DOHH2 (cell line): Measurements from ENCODE around the gene ATP6V0A4.

Experiments
- H3F3A ChIP-seq: fragments of 200-600 bp; sonication (generic), shearing (Covaris generic); 2 replicates; pipeline ENCODE4 v1.6.0; 2016; ENCODE audit warnings: antibody characterized with exemption, mild to moderate bottlenecking; ENCODE audit not compliant: control insufficient read depth, insufficient read depth
- H3K27ac ChIP-seq: fragments of 200-600 bp; sonication (generic); 2 replicates; pipeline ENCODE4 v1.5.1; 2014; ENCODE audit warnings: low read depth, mild to moderate bottlenecking, low read length, moderate library complexity
- H3K27me3 ChIP-seq: fragments of 200-600 bp; sonication (generic); 2 replicates; pipeline ENCODE4 v1.6.1; 2014; ENCODE audit warnings: mild to moderate bottlenecking, low read length, mixed read lengths; ENCODE audit not compliant: control insufficient read depth
- H3K36me3 ChIP-seq: fragments of 200-600 bp; sonication (generic); 2 replicates; pipeline ENCODE4 v1.6.1; 2014; ENCODE audit warnings: mild to moderate bottlenecking, low read length, moderate library complexity, mixed read lengths; ENCODE audit not compliant: control insufficient read depth
- H3K4me1 ChIP-seq: fragments of 200-600 bp; sonication (generic); 2 replicates; pipeline ENCODE4 v1.6.1; 2014; ENCODE audit warnings: mild to moderate bottlenecking, low read length, mixed read lengths; ENCODE audit not compliant: control insufficient read depth
- H3K4me2 ChIP-seq: fragments of 200-600 bp; sonication (generic); 2 replicates; pipeline ENCODE4 v1.6.0; 2014; ENCODE audit warnings: mild to moderate bottlenecking, low read length, moderate library complexity
- H3K4me3 ChIP-seq: fragments of 200-600 bp; sonication (generic); 2 replicates; pipeline ENCODE4 v1.5.1; 2014; ENCODE audit warnings: mild to moderate bottlenecking, low read length, mixed read lengths
- H3K79me2 ChIP-seq: fragments of 200-600 bp; sonication (generic); 2 replicates; pipeline ENCODE4 v1.6.1; 2014; ENCODE audit warnings: mild to moderate bottlenecking, low read length, mixed read lengths; ENCODE audit not compliant: control insufficient read depth
- H3K9me2 ChIP-seq: fragments of 200-600 bp; sonication (generic); replicated peaks from 2 replicates; pipeline ENCODE4 v1.6.1; 2014; ENCODE audit warnings: mild to moderate bottlenecking, low read length, mixed read lengths; ENCODE audit not compliant: control insufficient read depth
- H3K9me3 ChIP-seq: fragments of 200-600 bp; sonication (generic); 2 replicates; pipeline ENCODE4 v1.6.1; 2014; ENCODE audit warnings: antibody characterized with exemption, low read length, mixed read lengths; ENCODE audit not compliant: control insufficient read depth, insufficient read depth
- H4K20me1 ChIP-seq: fragments of 200-600 bp; sonication (generic); 2 replicates; pipeline ENCODE4 v1.6.0; 2014; ENCODE audit warnings: low read depth, mild to moderate bottlenecking, antibody characterized with exemption, low read length, moderate library complexity; ENCODE audit not compliant: control insufficient read depth, insufficient read depth
- EZH2phosphoT487 ChIP-seq: fragments of 200-600 bp; sonication (generic); IDR thresholded peaks from 2 replicates; pipeline ENCODE4 v1.6.1; 2017; ENCODE audit warnings: borderline replicate concordance, mild to moderate bottlenecking, antibody characterized with exemption, low read length, moderate library complexity, mixed read lengths
- TF ChIP-seq, protein P1 (sequence below): fragments of 200-600 bp; sonication (generic); IDR thresholded peaks from one replicate; pipeline ENCODE4 v1.5.1; 2014; ENCODE audit warnings: antibody characterized with exemption, mild to moderate bottlenecking, low read depth, low read length; ENCODE audit not compliant: poor library complexity, severe bottlenecking

ATP6V0A4 gene

DNA sequence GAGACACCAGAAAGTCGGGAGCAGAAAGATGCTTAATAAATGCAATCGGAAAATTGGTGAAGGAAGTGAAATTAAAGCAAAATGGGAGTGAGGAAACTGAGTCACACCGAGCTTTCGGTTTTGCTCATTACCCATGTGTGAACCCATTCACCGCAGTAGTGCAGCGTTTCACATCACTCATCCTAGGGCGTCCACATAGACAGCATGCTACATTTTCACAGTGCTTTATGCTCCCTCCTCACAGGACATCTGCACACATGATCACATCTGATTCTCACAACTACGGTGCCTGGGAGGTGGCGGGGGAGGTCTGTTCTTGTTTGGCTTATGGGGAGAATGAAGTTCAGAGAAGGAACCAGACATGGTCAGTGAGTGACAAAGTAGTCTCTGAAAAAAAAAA lies 36.6 kb upstream of the ATP6V0A4 start:
- no peak overlapping the region for H3K4me3 ChIP-seq
- H3K9me2 ChIP-seq = no peaks in the 10 kb centered on the region
- no peak overlapping the region for H3K4me2 ChIP-seq

DNA sequence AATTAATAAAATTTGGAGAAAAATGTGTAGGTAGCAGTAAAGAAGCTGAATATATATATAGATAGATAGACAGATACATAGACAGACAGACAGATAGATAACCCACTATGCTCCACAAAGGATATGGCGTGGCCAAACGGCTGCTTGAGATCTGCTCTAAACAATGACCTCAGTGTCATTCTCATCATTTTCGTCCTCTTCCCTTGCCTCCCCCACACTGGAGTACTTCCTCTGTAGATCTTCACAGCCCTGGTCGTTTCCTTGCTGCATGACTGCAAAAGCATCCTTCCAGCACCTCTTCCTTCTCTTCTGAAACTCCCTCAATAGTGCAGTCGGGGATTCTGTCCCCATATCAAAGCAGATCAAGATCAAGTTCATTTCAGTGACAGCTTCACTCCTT lies 35.6 kb upstream of the ATP6V0A4 start:
- Histone ChIP-seq H3K4me3 (no peak overlapping the region), H3F3A (no peaks in the 10 kb centered on the region), H3K79me2 (no peaks in the 10 kb centered on the region), H3K27ac (no peak overlapping the region), H3K4me2 (no peak overlapping the region), H4K20me1 (no peaks in the 10 kb centered on the region), H3K9me3 (no peaks in the 10 kb centered on the region), H3K27me3 (no peaks in the 10 kb centered on the region), H3K4me1 (no peaks in the 10 kb centered on the region), H3K9me2 (no peaks in the 10 kb centered on the region), H3K36me3 (no peaks in the 10 kb centered on the region)
- TF ChIP-seq, protein P1, sequence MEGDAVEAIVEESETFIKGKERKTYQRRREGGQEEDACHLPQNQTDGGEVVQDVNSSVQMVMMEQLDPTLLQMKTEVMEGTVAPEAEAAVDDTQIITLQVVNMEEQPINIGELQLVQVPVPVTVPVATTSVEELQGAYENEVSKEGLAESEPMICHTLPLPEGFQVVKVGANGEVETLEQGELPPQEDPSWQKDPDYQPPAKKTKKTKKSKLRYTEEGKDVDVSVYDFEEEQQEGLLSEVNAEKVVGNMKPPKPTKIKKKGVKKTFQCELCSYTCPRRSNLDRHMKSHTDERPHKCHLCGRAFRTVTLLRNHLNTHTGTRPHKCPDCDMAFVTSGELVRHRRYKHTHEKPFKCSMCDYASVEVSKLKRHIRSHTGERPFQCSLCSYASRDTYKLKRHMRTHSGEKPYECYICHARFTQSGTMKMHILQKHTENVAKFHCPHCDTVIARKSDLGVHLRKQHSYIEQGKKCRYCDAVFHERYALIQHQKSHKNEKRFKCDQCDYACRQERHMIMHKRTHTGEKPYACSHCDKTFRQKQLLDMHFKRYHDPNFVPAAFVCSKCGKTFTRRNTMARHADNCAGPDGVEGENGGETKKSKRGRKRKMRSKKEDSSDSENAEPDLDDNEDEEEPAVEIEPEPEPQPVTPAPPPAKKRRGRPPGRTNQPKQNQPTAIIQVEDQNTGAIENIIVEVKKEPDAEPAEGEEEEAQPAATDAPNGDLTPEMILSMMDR = no peak
- no peak for TF ChIP-seq EZH2phosphoT487

More for the DNA sequence above, 36.6 kb upstream of the ATP6V0A4 start:
- Histone ChIP-seq H3K36me3 (no peaks in the 10 kb centered on the region), H3K27ac (no peak overlapping the region), H3K79me2 (no peaks in the 10 kb centered on the region), H4K20me1 (no peaks in the 10 kb centered on the region), H3F3A (no peaks in the 10 kb centered on the region), H3K9me3 (no peaks in the 10 kb centered on the region), H3K4me1 (no peaks in the 10 kb centered on the region), H3K27me3 (no peaks in the 10 kb centered on the region)
- TF ChIP-seq, protein P1 = no peak
- no peak for TF ChIP-seq EZH2phosphoT487

DNA sequence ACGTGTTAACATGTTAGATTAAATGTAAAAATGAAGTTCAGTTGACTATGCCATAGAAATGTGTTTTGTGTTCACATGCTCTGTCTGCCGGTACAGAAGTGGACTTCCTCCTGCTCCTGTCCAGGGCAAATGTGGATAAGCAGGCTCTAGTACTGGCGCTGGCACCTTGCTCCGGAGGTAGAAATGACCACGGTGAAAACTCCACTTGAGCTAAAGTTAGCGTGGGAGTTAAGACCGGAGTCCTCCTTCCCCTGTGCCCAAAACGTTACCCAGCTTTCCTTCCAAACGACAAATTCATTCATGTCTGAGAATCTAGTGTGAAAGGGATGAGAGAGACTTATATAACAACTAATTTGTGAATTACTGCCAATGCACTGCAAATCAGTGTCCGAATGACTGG lies 35.0 kb upstream of the ATP6V0A4 start:
- Histone ChIP-seq H3K9me3 (no peaks in the 10 kb centered on the region), H3K9me2 (no peaks in the 10 kb centered on the region), H3K4me1 (no peaks in the 10 kb centered on the region), H3K36me3 (no peaks in the 10 kb centered on the region), H3K4me3 (no peak overlapping the region), H3K79me2 (no peaks in the 10 kb centered on the region), H3K27ac (no peak overlapping the region), H4K20me1 (no peaks in the 10 kb centered on the region), H3K4me2 (no peak overlapping the region), H3F3A (no peaks in the 10 kb centered on the region), H3K27me3 (no peaks in the 10 kb centered on the region)
- TF ChIP-seq EZH2phosphoT487 = no peak
- TF ChIP-seq, protein P1 = no peak

DNA sequence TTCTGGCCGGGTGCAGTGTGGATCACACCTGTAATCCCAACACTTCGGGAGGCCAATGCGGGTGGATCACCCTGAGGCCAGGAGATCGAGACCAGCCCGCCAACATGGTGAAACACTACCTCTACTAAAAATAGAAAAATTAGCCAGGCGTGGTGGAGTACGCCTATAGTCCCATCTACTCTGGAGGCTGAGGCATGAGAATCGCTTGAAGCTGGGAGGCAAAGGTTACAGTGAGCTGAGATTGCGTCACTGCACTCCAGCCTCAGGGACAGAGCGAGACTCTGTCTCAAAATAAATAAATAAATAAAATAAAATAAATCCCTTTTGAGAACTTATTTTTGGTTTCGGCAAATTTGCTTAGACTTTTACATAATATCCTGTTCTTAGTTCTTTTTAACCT lies 31.3 kb upstream of the ATP6V0A4 start:
- no peaks in the 10 kb centered on the region for H3K36me3 ChIP-seq
- TF ChIP-seq, protein P1 = no peak
- TF ChIP-seq EZH2phosphoT487 = no peak
- no peaks in the 10 kb centered on the region for H3K9me3 ChIP-seq
- no peaks in the 10 kb centered on the region for H3F3A ChIP-seq
- H4K20me1 ChIP-seq = no peaks in the 10 kb centered on the region
- H3K27ac ChIP-seq = no peak overlapping the region
- no peaks in the 10 kb centered on the region for H3K9me2 ChIP-seq
- no peaks in the 10 kb centered on the region for H3K27me3 ChIP-seq
- no peak overlapping the region for H3K4me3 ChIP-seq
- H3K4me2 ChIP-seq = no peak overlapping the region
- H3K4me1 ChIP-seq = no peaks in the 10 kb centered on the region
- no peaks in the 10 kb centered on the region for H3K79me2 ChIP-seq
